ENCODE data around the gene KLF13. TPM values are rescaled to one million over a fixed set of nuclear protein-coding genes. Genes with fewer than 3 reads are reported as not detected.
A peak's percentile ranks its signal among the peaks of the same experiment; 100 is the strongest.

KLF13 gene
- total RNA-seq, 3 donors from 2014 or later, result 26.3 to 52.2 (median 28.2) TPM

DNA sequence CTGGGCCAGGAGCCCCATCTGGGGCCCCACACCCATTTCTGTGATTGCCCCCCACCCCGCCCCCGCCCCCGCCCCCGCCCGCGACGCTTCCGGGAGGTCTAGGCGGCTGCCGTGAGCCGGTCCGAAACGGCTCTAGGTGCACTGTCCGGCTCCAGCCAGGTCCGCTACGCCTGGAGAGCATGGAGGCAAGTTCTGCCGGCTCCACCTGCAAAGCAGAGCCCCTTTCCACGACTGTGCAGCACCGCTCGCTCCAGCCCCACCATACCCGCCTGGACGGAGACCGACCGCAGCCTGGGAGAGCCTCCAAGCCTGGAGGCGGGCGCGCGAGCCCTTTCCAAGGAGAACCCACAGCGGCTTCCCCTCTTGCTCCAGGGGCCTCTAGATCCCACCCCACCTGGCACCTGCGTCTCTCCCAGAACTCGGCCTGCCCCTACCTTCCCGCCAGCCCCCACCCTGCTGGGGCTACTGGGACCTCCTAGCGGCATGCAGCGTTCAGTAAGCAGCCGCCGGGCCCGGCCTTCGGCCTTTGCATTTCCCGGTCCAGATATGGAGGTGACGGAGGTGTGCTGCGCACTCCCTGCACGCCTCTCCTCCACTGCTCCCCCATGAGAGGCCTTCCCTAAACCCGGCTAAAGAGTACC, 66.2 kb downstream of the KLF13 start:
- TF ChIP-seq, protein P1, sequence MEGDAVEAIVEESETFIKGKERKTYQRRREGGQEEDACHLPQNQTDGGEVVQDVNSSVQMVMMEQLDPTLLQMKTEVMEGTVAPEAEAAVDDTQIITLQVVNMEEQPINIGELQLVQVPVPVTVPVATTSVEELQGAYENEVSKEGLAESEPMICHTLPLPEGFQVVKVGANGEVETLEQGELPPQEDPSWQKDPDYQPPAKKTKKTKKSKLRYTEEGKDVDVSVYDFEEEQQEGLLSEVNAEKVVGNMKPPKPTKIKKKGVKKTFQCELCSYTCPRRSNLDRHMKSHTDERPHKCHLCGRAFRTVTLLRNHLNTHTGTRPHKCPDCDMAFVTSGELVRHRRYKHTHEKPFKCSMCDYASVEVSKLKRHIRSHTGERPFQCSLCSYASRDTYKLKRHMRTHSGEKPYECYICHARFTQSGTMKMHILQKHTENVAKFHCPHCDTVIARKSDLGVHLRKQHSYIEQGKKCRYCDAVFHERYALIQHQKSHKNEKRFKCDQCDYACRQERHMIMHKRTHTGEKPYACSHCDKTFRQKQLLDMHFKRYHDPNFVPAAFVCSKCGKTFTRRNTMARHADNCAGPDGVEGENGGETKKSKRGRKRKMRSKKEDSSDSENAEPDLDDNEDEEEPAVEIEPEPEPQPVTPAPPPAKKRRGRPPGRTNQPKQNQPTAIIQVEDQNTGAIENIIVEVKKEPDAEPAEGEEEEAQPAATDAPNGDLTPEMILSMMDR (IDR thresholded peaks at IDR 0.05), result no peak
- TF ChIP-seq POLR2AphosphoS5 (IDR thresholded peaks at IDR 0.05) (no peak), POLR2A (IDR thresholded peaks at IDR 0.05) (no peak)
- Histone ChIP-seq H3K27ac (peak overlapping the region; percentile 91 to 97), H3K4me3 (peak overlapping the region; percentile 57 to 79 (median 69)), H3K4me1 (peaks cover 0 to 6% of the 10 kb centered on the region in 2 donors), H3K27me3 (no peaks in the 10 kb centered on the region), H3K36me3 (no peaks in the 10 kb centered on the region), H3K9me3 (no peaks in the 10 kb centered on the region)
- intact Hi-C loops (cut with DNase I; ENCODE audit: low total_unique reads), result loop anchor here (10.0 kb wide), 1 partner anchor 68 kb away; the partner anchor contains the start of gene KLF13
- no peak for DNase-seq (ENCODE audit: low spot score in 2 of 2)

DNA sequence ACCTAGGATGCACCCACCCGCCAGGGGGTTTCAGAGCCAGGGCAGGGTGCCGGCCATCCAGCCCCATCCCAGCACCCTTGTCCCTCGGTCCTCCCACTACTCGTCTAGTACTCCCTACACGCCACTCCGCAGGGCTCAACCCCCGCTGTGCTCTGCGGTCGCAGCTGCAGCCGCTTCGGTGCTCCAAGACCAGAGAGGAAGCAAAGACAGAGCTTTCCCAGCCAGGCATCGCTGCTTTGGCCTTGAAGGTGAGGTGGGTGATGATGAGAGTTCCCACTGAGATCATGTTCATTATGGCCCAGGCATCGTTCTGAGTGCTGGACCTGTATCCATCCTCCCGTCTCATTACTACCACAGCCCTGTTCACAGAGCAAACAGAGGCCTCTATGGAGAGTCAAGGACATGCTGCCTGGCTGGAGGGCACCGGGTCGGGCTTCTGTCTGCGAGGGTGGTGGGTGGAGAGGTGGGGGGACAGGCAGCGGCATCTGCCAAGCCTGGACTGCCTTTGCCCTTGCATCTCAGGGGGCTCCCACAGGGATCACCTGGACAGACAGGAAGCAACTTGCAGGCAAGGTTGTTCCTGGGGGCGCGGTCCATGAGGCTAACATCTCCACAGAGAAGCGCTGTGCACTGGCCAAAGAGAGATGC, 66.9 kb downstream of the KLF13 start:
- Histone ChIP-seq H3K27me3 (no peaks in the 10 kb centered on the region), H3K36me3 (no peaks in the 10 kb centered on the region), H3K4me3 (peak overlapping the region in 2 of 3 donors; percentile 69 to 79), H3K9me3 (no peaks in the 10 kb centered on the region), H3K4me1 (peaks cover 5 to 13% of the 10 kb centered on the region in 2 donors), H3K27ac (peak overlapping the region in 1 of 2 donors; percentile 97)
- intact Hi-C loops (cut with DNase I; ENCODE audit: low total_unique reads), result loop anchor here (10.0 kb wide), 1 partner anchor 69 kb away; the partner anchor contains the start of gene KLF13
- DNase-seq (ENCODE audit: low spot score in 2 of 2), result no peak
- TF ChIP-seq POLR2AphosphoS5 (IDR thresholded peaks at IDR 0.05) (no peak), POLR2A (IDR thresholded peaks at IDR 0.05) (no peak)
- TF ChIP-seq, protein P1 (IDR thresholded peaks at IDR 0.05), result no peak

DNA sequence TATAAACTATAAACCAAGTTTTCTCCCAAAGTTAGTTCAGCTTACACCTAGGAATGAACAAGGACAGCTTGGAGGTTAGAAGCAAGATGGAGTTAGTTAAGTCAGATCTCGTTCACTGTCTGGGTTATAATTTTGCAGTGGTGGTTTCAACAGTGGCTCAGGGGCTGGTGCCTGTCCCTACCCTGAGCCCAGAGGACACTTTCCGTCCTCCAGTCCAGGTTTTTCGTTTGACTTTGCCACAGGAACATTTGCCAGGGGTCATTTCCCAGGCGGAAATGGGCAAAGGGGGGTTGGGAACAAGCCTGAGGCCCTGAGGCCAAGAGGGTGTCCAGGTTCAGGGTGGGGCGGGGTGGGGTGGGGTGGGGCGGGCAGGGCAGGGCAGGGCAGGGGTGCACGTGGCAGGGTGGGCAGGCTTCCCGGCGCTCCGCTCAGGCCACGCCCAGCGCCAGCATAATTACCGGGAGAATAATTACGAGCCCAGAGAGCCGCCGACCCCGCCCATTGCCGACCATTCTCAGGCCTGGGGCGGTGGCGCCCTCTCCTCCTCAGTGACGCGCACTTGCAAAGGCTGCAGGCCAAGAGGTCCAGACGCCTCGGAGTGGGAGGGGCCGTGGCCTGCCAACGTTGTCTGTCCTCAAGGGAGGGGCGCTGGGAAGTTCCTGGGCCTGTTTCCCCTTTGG, 70.4 kb downstream of the KLF13 start:
- Histone ChIP-seq H3K4me1 (peaks cover 7 to 17% of the 10 kb centered on the region in 2 donors), H3K27me3 (no peaks in the 10 kb centered on the region), H3K9me3 (no peaks in the 10 kb centered on the region), H3K27ac (peak overlapping the region; percentile 81 to 86), H3K36me3 (no peaks in the 10 kb centered on the region), H3K4me3 (peak overlapping the region; percentile 7 to 46 (median 28))
- TF ChIP-seq, protein P1 (IDR thresholded peaks at IDR 0.05), result no peak
- TF ChIP-seq POLR2AphosphoS5 (IDR thresholded peaks at IDR 0.05), result peak; percentile 19 to 49 (median 21)
- peak; percentile 71 to 80 for DNase-seq (ENCODE audit: low spot score in 2 of 2)
- intact Hi-C loops (cut with DNase I; ENCODE audit: low total_unique reads), result loop anchor here (10.0 kb wide), 1 partner anchor 72 kb away; the partner anchor contains the start of gene KLF13

DNA sequence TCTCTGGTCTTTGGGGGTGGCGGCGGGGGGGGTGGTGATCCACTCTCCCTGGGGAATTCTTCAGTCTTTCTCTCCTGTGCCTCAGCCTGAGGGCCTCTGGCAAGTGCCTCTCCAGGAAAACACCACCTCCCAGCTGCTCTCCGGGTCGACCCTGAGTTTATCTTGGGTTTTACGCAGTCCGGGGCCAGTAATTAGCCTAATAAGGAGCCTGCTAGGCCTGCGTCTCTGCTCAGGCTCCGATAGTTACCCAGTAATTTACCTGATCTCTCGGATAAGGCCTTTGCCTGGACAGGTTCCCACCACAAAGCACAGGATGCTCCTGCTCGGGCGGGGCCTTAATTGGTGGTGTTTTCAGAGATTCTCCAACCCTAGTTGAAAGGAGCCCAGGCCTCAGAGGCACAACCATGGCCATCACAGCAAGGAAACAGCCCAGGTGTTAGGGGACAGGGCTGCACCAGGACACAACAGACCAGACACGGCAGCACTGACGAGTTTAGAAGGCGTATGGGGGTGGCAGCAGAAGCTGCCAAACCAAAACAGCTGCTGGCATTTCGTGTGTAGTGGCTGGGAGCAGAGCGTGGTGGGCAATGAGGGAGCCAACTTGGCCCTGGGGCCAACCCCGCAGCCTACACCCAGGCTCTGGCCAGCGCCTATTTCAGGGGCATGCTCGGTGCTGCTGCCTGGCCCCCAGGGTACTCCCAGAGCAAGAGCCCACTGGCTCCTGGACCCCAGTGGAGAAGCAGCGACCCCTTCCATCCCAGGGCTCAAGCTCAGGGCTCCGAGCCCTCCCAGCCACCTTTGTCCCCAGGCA, 71.4 kb downstream of the KLF13 start:
- no peaks in the 10 kb centered on the region for H3K9me3 ChIP-seq
- H3K27me3 ChIP-seq, result no peaks in the 10 kb centered on the region
- no peak overlapping the region for H3K4me3 ChIP-seq
- peak in 1 of 2 donors; percentile 73 for DNase-seq (ENCODE audit: low spot score in 2 of 2)
- H3K36me3 ChIP-seq, result no peaks in the 10 kb centered on the region
- intact Hi-C loops (cut with DNase I; ENCODE audit: low total_unique reads), result loop anchor here (10.0 kb wide), 1 partner anchor 73 kb away; the partner anchor contains the start of gene KLF13
- H3K4me1 ChIP-seq, result peaks cover 7 to 17% of the 10 kb centered on the region in 2 donors
- TF ChIP-seq, protein P1 (IDR thresholded peaks at IDR 0.05), result no peak
- TF ChIP-seq POLR2A (IDR thresholded peaks at IDR 0.05) (no peak), POLR2AphosphoS5 (IDR thresholded peaks at IDR 0.05) (no peak)
- peak overlapping the region; percentile 81 to 86 for H3K27ac ChIP-seq

Data from breast epithelium (tissue), 4 donors.